Adrenal gland (tissue), 12 donors: ENCODE results near the gene CYB5R3. TPM values are rescaled to one million over a fixed set of nuclear protein-coding genes. Genes with fewer than 3 reads are reported as not detected.

Experiments used
- polyA plus RNA-seq, 3 donors: library from polyadenylated mRNA; stranded (reverse); fragments of 200-250 nt in 2 of 3; fragments of 350-450 nt in 1 of 3; fragmentation: Illumina TruSeq in 1 of 3; extraction: RNeasy Lipid Tissue Mini Kit (QIAGEN cat#74804) in 1 of 3; gene quantifications; one replicate each; pipeline ENCODE4 v1.2.3, GENCODE V29; 2013 to 2014
- small RNA-seq, 2 donors: library from RNA; depleted of rRNA; stranded (forward); fragments of <200 nt; gene quantifications; one replicate each; pipeline ENCODE3, GENCODE V24; 2016
- total RNA-seq, 9 donors: library from RNA; depleted of rRNA in 4 of 9; stranded (reverse); fragments of >200 nt in 4 of 9; fragments of 120-200 nt in 1 of 9; fragmentation: NEBNext Ultra II Directional in 1 of 9; extraction: Animal tissue kit (Norgen Biotek cat#: 25700) in 1 of 9; gene quantifications; one replicate each; pipeline versions ENCODE4 v1.1.0 to v1.2.4, GENCODE V29; 2013 to 2023
- donor health status: healthy with polysubstance abuse.
- donor health status: Bipolar disorder and iron deficiency.
- donor health status: DM: yes; HTN: yes; CAD: no.
- donor health status: DM: no; HTN: no; CAD: no.
- donor health status: DM: no; HTN: no; CAD: no.
- donor health status: DM: yes; HTN: yes; CAD: no.

Gene CYB5R3
- total and polyA plus RNA-seq, 12 donors = 101 to 578 (median 251) TPM

Small RNA genes lying within 50 kb of the gene (small RNA-seq; reads per million reads assigned to genes)
- 0 reads per million in 2 donors for gene RNU6-513P

Other genes with a start within 250 kb of the CYB5R3 start
- gene NFAM1, start 217.0 kb downstream of the CYB5R3 start, total RNA-seq = 10 to 100 TPM in 2 of 9 donors, 1 to 10 TPM in 6, under 1 TPM in 1; 0.44 to 11.2 (median 8.5) TPM
- 1 to 10 TPM in 2 of 3 donors, under 1 TPM in 1; 0.88 to 3.1 (median 1.1) TPM for gene NFAM1, start 217.0 kb downstream of the CYB5R3 start, polyA plus RNA-seq
- 10 to 100 TPM; 24.0 to 53.9 (median 38.9) TPM for gene RRP7A, start 129.6 kb downstream of the CYB5R3 start, total RNA-seq
- gene RRP7A, start 129.6 kb downstream of the CYB5R3 start, polyA plus RNA-seq = 10 to 100 TPM; 10.3 to 34.9 (median 28.7) TPM
- gene SERHL2, start 95.4 kb downstream of the CYB5R3 start, total RNA-seq = 10 to 100 TPM in 1 of 9 donors, 1 to 10 TPM in 8; 1.1 to 11.6 (median 6.0) TPM
- 1 to 10 TPM; 3.4 to 5.8 (median 5.3) TPM for gene SERHL2, start 95.4 kb downstream of the CYB5R3 start, polyA plus RNA-seq
- gene POLDIP3, start 34.5 kb downstream of the CYB5R3 start, total RNA-seq = 10 to 100 TPM; 32.1 to 80.2 (median 46.7) TPM
- gene POLDIP3, start 34.5 kb downstream of the CYB5R3 start, polyA plus RNA-seq = 10 to 100 TPM; 18.7 to 66.1 (median 24.1) TPM
- under 1 TPM in 5 of 9 donors, not detected in 4; 0.31 to 0.86 (median 0.71) TPM for gene ATP5MGL, start 8.8 kb downstream of the CYB5R3 start, total RNA-seq
- gene ATP5MGL, start 8.8 kb downstream of the CYB5R3 start, polyA plus RNA-seq = not detected
- 10 to 100 TPM in 7 of 9 donors, 1 to 10 TPM in 2; 1.9 to 29.8 (median 17.1) TPM for gene A4GALT, start 71.5 kb upstream of the CYB5R3 start, total RNA-seq
- gene A4GALT, start 71.5 kb upstream of the CYB5R3 start, polyA plus RNA-seq = 10 to 100 TPM in 2 of 3 donors, 1 to 10 TPM in 1; 4.2 to 21.5 (median 17.8) TPM
- gene ARFGAP3, start 207.9 kb upstream of the CYB5R3 start, total RNA-seq = 100 to 1,000 TPM in 8 of 9 donors, 10 to 100 TPM in 1; 98.9 to 183 (median 120) TPM
- gene ARFGAP3, start 207.9 kb upstream of the CYB5R3 start, polyA plus RNA-seq = 100 to 1,000 TPM in 1 of 3 donors, 10 to 100 TPM in 2; 48.7 to 268 (median 71.7) TPM